ENCODE data around the gene POTEE. TPM values are rescaled to one million over a fixed set of nuclear protein-coding genes. Genes with fewer than 3 reads are reported as not detected.
"Not testable (repeated sequence)": the region's sequence is repeated elsewhere in the genome, so short reads cannot be mapped to it uniquely, and the experiment has no call there.

Gene POTEE
- polyA plus RNA-seq, 3 donors = 0.01 to 0.18 (median 0.10) TPM

- H3K4me2 ChIP-seq (replicated peaks; ENCODE audit: extremely low read depth, low read length, poor library complexity, severe bottlenecking); H3K9me3 Mint-ChIP-seq; H3K9ac ChIP-seq (ENCODE audit: insufficient read depth, low read length, poor library complexity, severe bottlenecking); H3K27ac Mint-ChIP-seq; H3K27me3 ChIP-seq (ENCODE audit: control insufficient read depth in 2 of 2, insufficient read depth in 2 of 2, low read length in 2 of 2); H2AFZ ChIP-seq (ENCODE audit: insufficient read depth, low read depth, low read length, poor library complexity, severe bottlenecking); H3K79me2 ChIP-seq (ENCODE audit: insufficient read depth, low read length); H3K4me1 Mint-ChIP-seq; H4K20me1 ChIP-seq (ENCODE audit: insufficient read depth, low read length); H3K4me3 ChIP-seq (replicated peaks in 1 of 3; ENCODE audit: low read depth in 2 of 3, low read length in 3 of 3); H3K4me1 ChIP-seq (ENCODE audit: control insufficient read depth in 1 of 2, insufficient read depth in 2 of 2, low read length in 2 of 2); intact Hi-C loops (cut with micrococcal nuclease); H3K36me3 Mint-ChIP-seq; H3K9me3 ChIP-seq (replicated peaks in 1 of 2; ENCODE audit: control insufficient read depth in 1 of 2, insufficient read depth in 1 of 2, low read length in 2 of 2); DNase-seq; H3K27ac ChIP-seq (ENCODE audit: low read depth in 1 of 2, low read length in 2 of 2); H3K4me3 Mint-ChIP-seq; H3K36me3 ChIP-seq (replicated peaks in 1 of 2; ENCODE audit: control insufficient read depth in 1 of 2, insufficient read depth in 2 of 2, low read length in 2 of 2): not testable (repeated sequence)
- WGBS (ENCODE audit: insufficient coverage) = 89% methylated on average over 14 of the region's 15 CpGs
- peaks cover 4 to 14% (median 7%) of the 10 kb centered on the region in 3 donors for H3K27me3 Mint-ChIP-seq (ENCODE audit: low read depth in 3 of 3)
These were observed 30.5 kb upstream of the POTEE start for GRCh38 chr2:131178721-131179418.

GRCh38 chr2:131181451-131181850 lies 27.9 kb upstream of the POTEE start:
- H3K27me3 Mint-ChIP-seq (ENCODE audit: low read depth in 3 of 3) = peaks cover 4 to 13% (median 4%) of the 10 kb centered on the region in 3 donors
- H3K9me3 Mint-ChIP-seq; H3K36me3 Mint-ChIP-seq; H3K4me1 Mint-ChIP-seq; H3K4me3 ChIP-seq (replicated peaks in 1 of 3; ENCODE audit: low read depth in 2 of 3, low read length in 3 of 3); H3K27ac ChIP-seq (ENCODE audit: low read depth in 1 of 2, low read length in 2 of 2); H3K36me3 ChIP-seq (replicated peaks in 1 of 2; ENCODE audit: control insufficient read depth in 1 of 2, insufficient read depth in 2 of 2, low read length in 2 of 2); H3K4me3 Mint-ChIP-seq; H3K9ac ChIP-seq (ENCODE audit: insufficient read depth, low read length, poor library complexity, severe bottlenecking); H3K27ac Mint-ChIP-seq; DNase-seq; intact Hi-C loops (cut with micrococcal nuclease); H4K20me1 ChIP-seq (ENCODE audit: insufficient read depth, low read length); H3K79me2 ChIP-seq (ENCODE audit: insufficient read depth, low read length); H3K4me2 ChIP-seq (replicated peaks; ENCODE audit: extremely low read depth, low read length, poor library complexity, severe bottlenecking); H3K4me1 ChIP-seq (ENCODE audit: control insufficient read depth in 1 of 2, insufficient read depth in 2 of 2, low read length in 2 of 2); H2AFZ ChIP-seq (ENCODE audit: insufficient read depth, low read depth, low read length, poor library complexity, severe bottlenecking); H3K27me3 ChIP-seq (ENCODE audit: control insufficient read depth in 2 of 2, insufficient read depth in 2 of 2, low read length in 2 of 2); H3K9me3 ChIP-seq (replicated peaks in 1 of 2; ENCODE audit: control insufficient read depth in 1 of 2, insufficient read depth in 1 of 2, low read length in 2 of 2): not testable (repeated sequence)
- 96% methylated on average over 3 of the region's 4 CpGs for WGBS (ENCODE audit: insufficient coverage)

- H3K9me3 Mint-ChIP-seq; H3K36me3 ChIP-seq (replicated peaks in 1 of 2; ENCODE audit: control insufficient read depth in 1 of 2, insufficient read depth in 2 of 2, low read length in 2 of 2); H3K36me3 Mint-ChIP-seq; H3K79me2 ChIP-seq (ENCODE audit: insufficient read depth, low read length); H2AFZ ChIP-seq (ENCODE audit: insufficient read depth, low read depth, low read length, poor library complexity, severe bottlenecking); H4K20me1 ChIP-seq (ENCODE audit: insufficient read depth, low read length); DNase-seq; H3K4me1 ChIP-seq (ENCODE audit: control insufficient read depth in 1 of 2, insufficient read depth in 2 of 2, low read length in 2 of 2); H3K4me2 ChIP-seq (replicated peaks; ENCODE audit: extremely low read depth, low read length, poor library complexity, severe bottlenecking); H3K9me3 ChIP-seq (replicated peaks in 1 of 2; ENCODE audit: control insufficient read depth in 1 of 2, insufficient read depth in 1 of 2, low read length in 2 of 2); intact Hi-C loops (cut with micrococcal nuclease); H3K27me3 Mint-ChIP-seq (ENCODE audit: low read depth in 3 of 3); H3K27ac ChIP-seq (ENCODE audit: low read depth in 1 of 2, low read length in 2 of 2); H3K9ac ChIP-seq (ENCODE audit: insufficient read depth, low read length, poor library complexity, severe bottlenecking); H3K4me3 Mint-ChIP-seq; H3K27me3 ChIP-seq (ENCODE audit: control insufficient read depth in 2 of 2, insufficient read depth in 2 of 2, low read length in 2 of 2); H3K4me1 Mint-ChIP-seq; H3K4me3 ChIP-seq (replicated peaks in 1 of 3; ENCODE audit: low read depth in 2 of 3, low read length in 3 of 3); H3K27ac Mint-ChIP-seq: not testable (repeated sequence)
- WGBS (ENCODE audit: insufficient coverage) = no CpG with 5 or more reads among the region's 3 CpGs
These were observed 15.9 kb upstream of the POTEE start for GRCh38 chr2:131193421-131193820.

- H3K27me3 ChIP-seq (ENCODE audit: control insufficient read depth in 2 of 2, insufficient read depth in 2 of 2, low read length in 2 of 2); H3K36me3 ChIP-seq (replicated peaks in 1 of 2; ENCODE audit: control insufficient read depth in 1 of 2, insufficient read depth in 2 of 2, low read length in 2 of 2); H3K9ac ChIP-seq (ENCODE audit: insufficient read depth, low read length, poor library complexity, severe bottlenecking); H3K27ac ChIP-seq (ENCODE audit: low read depth in 1 of 2, low read length in 2 of 2); H3K36me3 Mint-ChIP-seq; H3K9me3 ChIP-seq (replicated peaks in 1 of 2; ENCODE audit: control insufficient read depth in 1 of 2, insufficient read depth in 1 of 2, low read length in 2 of 2); H2AFZ ChIP-seq (ENCODE audit: insufficient read depth, low read depth, low read length, poor library complexity, severe bottlenecking); H3K9me3 Mint-ChIP-seq; intact Hi-C loops (cut with micrococcal nuclease); H3K4me1 Mint-ChIP-seq; H4K20me1 ChIP-seq (ENCODE audit: insufficient read depth, low read length); DNase-seq; H3K27ac Mint-ChIP-seq; H3K4me3 ChIP-seq (replicated peaks in 1 of 3; ENCODE audit: low read depth in 2 of 3, low read length in 3 of 3); H3K27me3 Mint-ChIP-seq (ENCODE audit: low read depth in 3 of 3); H3K4me1 ChIP-seq (ENCODE audit: control insufficient read depth in 1 of 2, insufficient read depth in 2 of 2, low read length in 2 of 2); H3K79me2 ChIP-seq (ENCODE audit: insufficient read depth, low read length); H3K4me2 ChIP-seq (replicated peaks; ENCODE audit: extremely low read depth, low read length, poor library complexity, severe bottlenecking); H3K4me3 Mint-ChIP-seq: not testable (repeated sequence)
- WGBS (ENCODE audit: insufficient coverage) = no CpG with 5 or more reads among the region's 2 CpGs
These were observed 13.2 kb upstream of the POTEE start for GRCh38 chr2:131196186-131196585.

All from CD14-positive monocyte (primary cell).